ENCODE data around the gene IPO4.

DNA sequence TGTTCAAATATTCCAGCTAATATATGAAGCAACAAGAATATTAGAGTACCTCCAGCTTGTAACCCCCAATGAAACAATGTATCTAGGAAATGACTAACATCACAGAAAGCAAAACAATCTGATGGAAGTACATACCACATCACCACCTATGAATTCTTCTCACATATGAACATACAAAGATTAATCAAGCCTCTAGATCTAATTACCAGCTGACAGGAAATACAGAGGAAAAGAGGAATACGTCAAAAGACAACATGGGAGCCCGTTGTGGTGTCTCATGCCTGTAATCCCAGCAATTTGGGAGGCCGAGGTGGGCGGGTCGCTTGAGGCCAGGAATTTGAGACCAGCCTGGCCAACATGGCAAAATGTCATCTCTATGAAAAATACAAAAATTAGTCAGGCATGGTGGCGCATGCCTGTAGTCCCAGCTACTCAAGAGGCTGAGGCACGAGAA is 36.0 kb upstream of the IPO4 start:
- TF ChIP-seq, protein P1, sequence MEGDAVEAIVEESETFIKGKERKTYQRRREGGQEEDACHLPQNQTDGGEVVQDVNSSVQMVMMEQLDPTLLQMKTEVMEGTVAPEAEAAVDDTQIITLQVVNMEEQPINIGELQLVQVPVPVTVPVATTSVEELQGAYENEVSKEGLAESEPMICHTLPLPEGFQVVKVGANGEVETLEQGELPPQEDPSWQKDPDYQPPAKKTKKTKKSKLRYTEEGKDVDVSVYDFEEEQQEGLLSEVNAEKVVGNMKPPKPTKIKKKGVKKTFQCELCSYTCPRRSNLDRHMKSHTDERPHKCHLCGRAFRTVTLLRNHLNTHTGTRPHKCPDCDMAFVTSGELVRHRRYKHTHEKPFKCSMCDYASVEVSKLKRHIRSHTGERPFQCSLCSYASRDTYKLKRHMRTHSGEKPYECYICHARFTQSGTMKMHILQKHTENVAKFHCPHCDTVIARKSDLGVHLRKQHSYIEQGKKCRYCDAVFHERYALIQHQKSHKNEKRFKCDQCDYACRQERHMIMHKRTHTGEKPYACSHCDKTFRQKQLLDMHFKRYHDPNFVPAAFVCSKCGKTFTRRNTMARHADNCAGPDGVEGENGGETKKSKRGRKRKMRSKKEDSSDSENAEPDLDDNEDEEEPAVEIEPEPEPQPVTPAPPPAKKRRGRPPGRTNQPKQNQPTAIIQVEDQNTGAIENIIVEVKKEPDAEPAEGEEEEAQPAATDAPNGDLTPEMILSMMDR (IDR thresholded peaks at IDR 0.05), result no peak
- TF ChIP-seq ZFX (IDR thresholded peaks at IDR 0.05; ENCODE audit: borderline replicate concordance), result no peak

Data from 22Rv1 (cell line).